HCT116 (cell line): ENCODE measurements around the gene DENND2A. TPM values are rescaled to one million over a fixed set of nuclear protein-coding genes. Genes with fewer than 3 reads are reported as not detected.

Source experiments
- ATAC-seq: fragments of 200-7000 bp; cut with Tn5 transposase; 2 replicates; pipeline ENCODE4 v1.9.1; 2020; ENCODE audit warnings: mild to moderate bottlenecking, moderate library complexity
- BruUV-seq: library from RNA; stranded (reverse); fragments of 400-500 nt; replicated peaks from 2 replicates; lab custom pipeline; 2021; lab: Mats Ljungman, UMichigan
- CTCF ChIA-PET: fragments of 300-600 bp; sonication (Branson Sonifier 250); formaldehyde crosslinking; loops from one replicate; lab custom pipeline; 2021; ENCODE audit warnings: antibody characterized with exemption; lab: Charles Lee
- POLR2A ChIA-PET: fragments of 300-600, 350-600 bp; sonication (Branson Sonifier 250); formaldehyde crosslinking; loops from one replicate; lab custom pipeline; 2021; ENCODE audit warnings: antibody characterized with exemption; lab: Charles Lee
- RAD21 ChIA-PET, 2 experiments: fragments of 300-600 bp; sonication (Branson Sonifier 250); formaldehyde crosslinking; loops; one replicate each; lab custom pipeline; 2023; ENCODE audit warnings: low total read pairs in 2 of 2; ENCODE audit not compliant: uncharacterized antibody in 2 of 2, unreplicated experiment in 2 of 2, low non-redundant PET in 1 of 2; lab: Charles Lee
- DNase-seq: peaks from one replicate; pipeline ENCODE4 v3.0.0-alpha.2; 2010; ENCODE audit warnings: low read depth, low spot score
- H2AFZ ChIP-seq: fragments of 200-600 bp; shearing (Covaris generic), sonication (generic); 2 replicates; pipeline ENCODE4 v1.6.1; 2017; ENCODE audit warnings: low read depth, mixed run types, mixed read lengths, antibody characterized with exemption, low read length; ENCODE audit not compliant: poor library complexity, severe bottlenecking
- H3K27ac ChIP-seq: 2 replicates; pipeline ENCODE4 v1.5.1; 2012; ENCODE audit warnings: low read depth, low read length
- H3K27me3 ChIP-seq: fragments of 200-600 bp; sonication (generic); 2 replicates; pipeline ENCODE4 v1.6.1; 2016; ENCODE audit warnings: mixed run types, low read length, mixed read lengths; ENCODE audit not compliant: insufficient read depth
- H3K36me3 ChIP-seq, 2 experiments: fragments of 200-500 bp in 1 of 2; fragments of 200-600 bp in 1 of 2; sonication (Bioruptor generic) in 1 of 2; sonication (generic) in 1 of 2; 2 replicates each; pipeline versions ENCODE4 v1.5.1 to v1.6.1; 2014 to 2016; ENCODE audit warnings: low read length in 2 of 2, inconsistent platforms in 1 of 2, mixed read lengths in 1 of 2, mixed run types in 1 of 2; ENCODE audit not compliant: insufficient read depth in 2 of 2, control insufficient read depth in 1 of 2
- H3K4me1 ChIP-seq, 2 experiments: fragments of 200-600 bp in 1 of 2; sonication (generic) in 1 of 2; 2 replicates each; pipeline versions ENCODE4 v1.5.1 to v1.6.1; 2012 to 2017; ENCODE audit warnings: low read length in 2 of 2, inconsistent platforms in 1 of 2, mild to moderate bottlenecking in 1 of 2, mixed read lengths in 1 of 2, mixed run types in 1 of 2, moderate library complexity in 1 of 2; ENCODE audit not compliant: insufficient read depth in 2 of 2, control insufficient read depth in 1 of 2
- H3K4me2 ChIP-seq: fragments of 200-600 bp; sonication (generic); 2 replicates; pipeline ENCODE4 v1.6.1; 2017; ENCODE audit warnings: mixed run types, low read length, mixed read lengths
- H3K4me3 ChIP-seq, 2 experiments: fragments of 200-600 bp in 1 of 2; sonication (generic) in 1 of 2; replicated peaks in 1 of 2; 2 replicates each; pipeline ENCODE4 v1.5.1; 2011 to 2016; ENCODE audit warnings: low read length in 2 of 2, control low read depth in 1 of 2, low read depth in 1 of 2, mild to moderate bottlenecking in 1 of 2, mixed read lengths in 1 of 2, mixed run types in 1 of 2
- H3K79me2 ChIP-seq: fragments of 200-600 bp; sonication (generic); 2 replicates; pipeline ENCODE4 v1.6.1; 2017; ENCODE audit warnings: mild to moderate bottlenecking, mixed run types, low read length, moderate library complexity, mixed read lengths; ENCODE audit not compliant: insufficient read depth
- H3K9ac ChIP-seq: fragments of 200-600 bp; sonication (generic); 2 replicates; pipeline ENCODE4 v1.6.1; 2016; ENCODE audit warnings: low read length, mixed read lengths
- H3K9me2 ChIP-seq: fragments of 200-600 bp; sonication (generic), shearing (Covaris generic); 2 replicates; pipeline ENCODE4 v1.6.1; 2017; ENCODE audit warnings: mixed run types, mild to moderate bottlenecking, moderate library complexity; ENCODE audit not compliant: insufficient read depth
- H3K9me3 ChIP-seq, 2 experiments: fragments of 200-500 bp in 1 of 2; fragments of 200-600 bp in 1 of 2; sonication (Bioruptor generic) in 1 of 2; sonication (generic) in 1 of 2; 2 replicates each; pipeline ENCODE4 v1.6.1; 2014 to 2017; ENCODE audit warnings: low read length in 2 of 2, mixed read lengths in 2 of 2, inconsistent platforms in 1 of 2, low read depth in 1 of 2, mild to moderate bottlenecking in 1 of 2, mixed run types in 1 of 2, moderate library complexity in 1 of 2; ENCODE audit not compliant: control insufficient read depth in 1 of 2, insufficient read depth in 1 of 2
- H4K20me1 ChIP-seq: fragments of 200-600 bp; sonication (generic), shearing (Covaris generic); 2 replicates; pipeline ENCODE4 v1.6.1; 2017; ENCODE audit warnings: mixed run types, mild to moderate bottlenecking, moderate library complexity; ENCODE audit not compliant: insufficient read depth
- CEBPB ChIP-seq: IDR thresholded peaks from 2 replicates; pipeline ENCODE4 v1.6.1; 2012; ENCODE audit warnings: low read depth
- EZH2phosphoT487 ChIP-seq: fragments of 200-600 bp; IDR thresholded peaks from 2 replicates; pipeline ENCODE4 v1.6.1; 2018; ENCODE audit warnings: antibody characterized with exemption, borderline replicate concordance
- FOSL1 ChIP-seq: IDR thresholded peaks from 2 replicates; pipeline ENCODE4 v1.6.1; 2012; ENCODE audit warnings: low read depth
- POLR2A ChIP-seq: IDR thresholded peaks from 2 replicates; pipeline ENCODE4 v1.7.0; 2011; ENCODE audit warnings: borderline replicate concordance; ENCODE audit not compliant: insufficient read depth, insufficient read length; ENCODE audit errors: extremely low read depth
- RAD21 ChIP-seq: IDR thresholded peaks from 2 replicates; pipeline ENCODE4 v1.6.1; 2012; ENCODE audit warnings: low read depth, mild to moderate bottlenecking
- SIN3A ChIP-seq: IDR thresholded peaks from 2 replicates; pipeline ENCODE4 v1.6.1; 2012; ENCODE audit warnings: low read depth
- SRF ChIP-seq: IDR thresholded peaks from 2 replicates; pipeline ENCODE4 v1.6.1; 2012; ENCODE audit warnings: low read depth
- YY1 ChIP-seq: IDR thresholded peaks from 2 replicates; pipeline ENCODE4 v1.6.1; 2011; ENCODE audit warnings: low read length, low read depth, moderate library complexity, mild to moderate bottlenecking; ENCODE audit not compliant: insufficient replicate concordance; ENCODE audit errors: extremely low read depth
- intact Hi-C: fragments of 100-400 bp; cut with micrococcal nuclease; formaldehyde crosslinking; loops from 2 replicates; pipeline ENCODE4 v1.10.0; 2022
- total RNA-seq: library from RNA; stranded (reverse); gene quantifications from one replicate; pipeline ENCODE4 v1.2.1, GENCODE V29; 2021; ENCODE audit not compliant: unreplicated experiment
- TF ChIP-seq, protein P1 (sequence below): IDR thresholded peaks from 2 replicates; pipeline ENCODE4 v1.6.1; 2012
- TF ChIP-seq, protein P2 (sequence below): IDR thresholded peaks from 2 replicates; pipeline ENCODE4 v1.6.1; 2012
- TF ChIP-seq, protein P3 (sequence below), 3 experiments: fragments of 200-600 bp in 1 of 3; sonication (generic) in 1 of 3; IDR thresholded peaks in 2 of 3; conservative IDR thresholded peaks in 1 of 3; 2 replicates each; pipeline ENCODE4 v1.5.1; 2012 to 2017; ENCODE audit warnings: low read depth in 2 of 3, low read length in 2 of 3, antibody characterized with exemption in 1 of 3, borderline replicate concordance in 1 of 3, control low read depth in 1 of 3, mild to moderate bottlenecking in 1 of 3, mixed read lengths in 1 of 3, mixed run types in 1 of 3, moderate library complexity in 1 of 3; ENCODE audit not compliant: insufficient read depth in 1 of 3
- TF ChIP-seq, protein P4 (sequence below): IDR thresholded peaks from 2 replicates; pipeline ENCODE4 v1.6.1; 2012; ENCODE audit warnings: low read depth

Gene DENND2A
- total RNA-seq, 1 experiment from 2014 or later = 0.12 TPM

DNA sequence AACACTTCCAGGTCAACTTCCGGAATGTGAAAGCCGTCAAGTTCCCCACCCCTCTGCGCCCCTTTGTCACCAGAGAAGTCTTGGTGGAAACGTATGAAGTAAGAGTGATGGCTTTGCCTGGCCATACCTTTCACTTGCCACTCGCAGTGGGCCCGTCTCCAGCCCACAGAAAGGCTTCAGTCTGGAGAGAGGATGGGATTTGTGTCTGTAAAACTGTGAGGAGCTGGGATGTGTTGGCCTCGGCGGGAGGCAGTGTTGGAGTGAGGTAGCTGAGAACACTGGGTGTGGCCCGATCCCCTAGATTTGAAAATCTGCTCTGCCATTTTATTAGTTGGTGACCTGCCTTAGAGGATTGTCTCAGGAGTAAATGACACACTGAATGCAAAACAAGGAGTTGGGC is 38.6 kb upstream of the DENND2A start:
- H3K9me3 ChIP-seq = no peaks in the 10 kb centered on the region
- no peak overlapping the region for H3K9ac ChIP-seq
- no peak overlapping the region for H2AFZ ChIP-seq
- H3K4me1 ChIP-seq = peaks cover 0 to 5% of the 10 kb centered on the region in 2 experiments; a peak in 1 of 4 replicates
- H3K4me3 ChIP-seq = no peak overlapping the region
- no peak overlapping the region for H3K4me2 ChIP-seq
- TF ChIP-seq, protein P1, sequence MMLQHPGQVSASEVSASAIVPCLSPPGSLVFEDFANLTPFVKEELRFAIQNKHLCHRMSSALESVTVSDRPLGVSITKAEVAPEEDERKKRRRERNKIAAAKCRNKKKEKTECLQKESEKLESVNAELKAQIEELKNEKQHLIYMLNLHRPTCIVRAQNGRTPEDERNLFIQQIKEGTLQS = no peak
- TF ChIP-seq, protein P2, sequence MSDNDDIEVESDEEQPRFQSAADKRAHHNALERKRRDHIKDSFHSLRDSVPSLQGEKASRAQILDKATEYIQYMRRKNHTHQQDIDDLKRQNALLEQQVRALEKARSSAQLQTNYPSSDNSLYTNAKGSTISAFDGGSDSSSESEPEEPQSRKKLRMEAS = no peak
- TF ChIP-seq EZH2phosphoT487 (no peak), YY1 (no peak), SIN3A (no peak), CEBPB (no peak), POLR2A (no peak), RAD21 (no peak), SRF (no peak), FOSL1 (no peak)
- TF ChIP-seq, protein P3, sequence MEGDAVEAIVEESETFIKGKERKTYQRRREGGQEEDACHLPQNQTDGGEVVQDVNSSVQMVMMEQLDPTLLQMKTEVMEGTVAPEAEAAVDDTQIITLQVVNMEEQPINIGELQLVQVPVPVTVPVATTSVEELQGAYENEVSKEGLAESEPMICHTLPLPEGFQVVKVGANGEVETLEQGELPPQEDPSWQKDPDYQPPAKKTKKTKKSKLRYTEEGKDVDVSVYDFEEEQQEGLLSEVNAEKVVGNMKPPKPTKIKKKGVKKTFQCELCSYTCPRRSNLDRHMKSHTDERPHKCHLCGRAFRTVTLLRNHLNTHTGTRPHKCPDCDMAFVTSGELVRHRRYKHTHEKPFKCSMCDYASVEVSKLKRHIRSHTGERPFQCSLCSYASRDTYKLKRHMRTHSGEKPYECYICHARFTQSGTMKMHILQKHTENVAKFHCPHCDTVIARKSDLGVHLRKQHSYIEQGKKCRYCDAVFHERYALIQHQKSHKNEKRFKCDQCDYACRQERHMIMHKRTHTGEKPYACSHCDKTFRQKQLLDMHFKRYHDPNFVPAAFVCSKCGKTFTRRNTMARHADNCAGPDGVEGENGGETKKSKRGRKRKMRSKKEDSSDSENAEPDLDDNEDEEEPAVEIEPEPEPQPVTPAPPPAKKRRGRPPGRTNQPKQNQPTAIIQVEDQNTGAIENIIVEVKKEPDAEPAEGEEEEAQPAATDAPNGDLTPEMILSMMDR (IDR thresholded peaks at IDR 0.05 in 2 of 3, conservative IDR thresholded peaks at IDR 0.05 in 1 of 3; ENCODE audit: borderline replicate concordance in 1 of 3, insufficient read depth in 1 of 3, low read depth in 2 of 3, low read length in 2 of 3) = no peak
- TF ChIP-seq, protein P4, sequence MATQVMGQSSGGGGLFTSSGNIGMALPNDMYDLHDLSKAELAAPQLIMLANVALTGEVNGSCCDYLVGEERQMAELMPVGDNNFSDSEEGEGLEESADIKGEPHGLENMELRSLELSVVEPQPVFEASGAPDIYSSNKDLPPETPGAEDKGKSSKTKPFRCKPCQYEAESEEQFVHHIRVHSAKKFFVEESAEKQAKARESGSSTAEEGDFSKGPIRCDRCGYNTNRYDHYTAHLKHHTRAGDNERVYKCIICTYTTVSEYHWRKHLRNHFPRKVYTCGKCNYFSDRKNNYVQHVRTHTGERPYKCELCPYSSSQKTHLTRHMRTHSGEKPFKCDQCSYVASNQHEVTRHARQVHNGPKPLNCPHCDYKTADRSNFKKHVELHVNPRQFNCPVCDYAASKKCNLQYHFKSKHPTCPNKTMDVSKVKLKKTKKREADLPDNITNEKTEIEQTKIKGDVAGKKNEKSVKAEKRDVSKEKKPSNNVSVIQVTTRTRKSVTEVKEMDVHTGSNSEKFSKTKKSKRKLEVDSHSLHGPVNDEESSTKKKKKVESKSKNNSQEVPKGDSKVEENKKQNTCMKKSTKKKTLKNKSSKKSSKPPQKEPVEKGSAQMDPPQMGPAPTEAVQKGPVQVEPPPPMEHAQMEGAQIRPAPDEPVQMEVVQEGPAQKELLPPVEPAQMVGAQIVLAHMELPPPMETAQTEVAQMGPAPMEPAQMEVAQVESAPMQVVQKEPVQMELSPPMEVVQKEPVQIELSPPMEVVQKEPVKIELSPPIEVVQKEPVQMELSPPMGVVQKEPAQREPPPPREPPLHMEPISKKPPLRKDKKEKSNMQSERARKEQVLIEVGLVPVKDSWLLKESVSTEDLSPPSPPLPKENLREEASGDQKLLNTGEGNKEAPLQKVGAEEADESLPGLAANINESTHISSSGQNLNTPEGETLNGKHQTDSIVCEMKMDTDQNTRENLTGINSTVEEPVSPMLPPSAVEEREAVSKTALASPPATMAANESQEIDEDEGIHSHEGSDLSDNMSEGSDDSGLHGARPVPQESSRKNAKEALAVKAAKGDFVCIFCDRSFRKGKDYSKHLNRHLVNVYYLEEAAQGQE = no peak
- TF ChIP-seq, all 23 proteins: peak for 0
- CTCF ChIA-PET = no interaction called here
- H3K9me2 ChIP-seq = no peaks in the 10 kb centered on the region
- RAD21 ChIA-PET = no interaction called here
- no peaks in the 10 kb centered on the region for H3K27me3 ChIP-seq
- no peak overlapping the region for H3K27ac ChIP-seq
- intact Hi-C loops = loop anchor here (5.0 kb wide), 1 partner anchor 543 kb away; no protein-coding TSS in a partner anchor
- ATAC-seq (no peak), DNase-seq (no peak)
- BruUV-seq = no TSS peak
- POLR2A ChIA-PET = no interaction called here
- H4K20me1 ChIP-seq = no peaks in the 10 kb centered on the region
- peaks cover 0 to 4% of the 10 kb centered on the region in 2 experiments; a peak in 1 of 4 replicates for H3K36me3 ChIP-seq
- no peaks in the 10 kb centered on the region for H3K79me2 ChIP-seq
